Right lobe of liver (tissue), 6 donors: ENCODE data around the gene ERGIC3. TPM values are rescaled to one million over a fixed set of nuclear protein-coding genes. Genes with fewer than 3 reads are reported as not detected.
A peak's percentile ranks its signal among the peaks of the same experiment; 100 is the strongest.

Source experiments
- ATAC-seq, 4 donors: fragments of 200-7000 bp; cut with Tn5 transposase; one replicate each; pipeline ENCODE4 v1.9.1; 2020; ENCODE audit warnings: mild to moderate bottlenecking in 4 of 4, moderate library complexity in 4 of 4
- DNase-seq, 3 donors: peaks; one replicate each; pipeline ENCODE4 v3.0.0-alpha.2; 2020
- H3K27ac ChIP-seq, 3 donors: fragments of 200-600 bp; one replicate each; pipeline ENCODE4 v1.8.0; 2022
- H3K27me3 ChIP-seq, 2 donors: fragments of 200-600 bp; one replicate each; pipeline ENCODE4 v1.8.0; 2022
- H3K36me3 ChIP-seq, 4 donors: fragments of 200-600 bp; sonication (generic) in 1 of 4; one replicate each; pipeline versions ENCODE4 v1.5.1 to v1.8.0; 2017 to 2022; ENCODE audit warnings: control low read depth in 1 of 4
- H3K4me1 ChIP-seq, 4 donors: fragments of 200-600 bp; sonication (generic) in 1 of 4; one replicate each; pipeline versions ENCODE4 v1.5.1 to v1.8.0; 2017 to 2022; ENCODE audit warnings: control low read depth in 1 of 4
- H3K4me3 ChIP-seq, 3 donors: fragments of 200-600 bp; one replicate each; pipeline ENCODE4 v1.8.0; 2022
- H3K9me3 ChIP-seq, 4 donors: fragments of 200-600 bp; sonication (generic) in 1 of 4; one replicate each; pipeline versions ENCODE4 v1.5.1 to v1.8.0; 2017 to 2022; ENCODE audit warnings: control low read depth in 1 of 4
- CTCF ChIP-seq, 4 donors: fragments of 200-600 bp in 3 of 4; fragments of 450-650 bp in 1 of 4; IDR thresholded peaks; one replicate each; pipeline versions ENCODE4 v1.5.1 to v1.8.0; 2016 to 2022; ENCODE audit warnings: antibody characterized with exemption in 4 of 4, mild to moderate bottlenecking in 2 of 4
- POLR2A ChIP-seq: fragments of 450-650 bp; IDR thresholded peaks from one replicate; pipeline ENCODE4 v1.6.1; 2017; ENCODE audit warnings: antibody characterized with exemption, mild to moderate bottlenecking
- WGBS: methylation state at CpG from one replicate; pipeline ENCODE4 v1.1.6; 2018; ENCODE audit warnings: low coverage, low lambda C conversion rate; ENCODE audit not compliant: insufficient coverage; ENCODE audit errors: missing lambda C conversion rate; 5-methylcytosine and 5-hydroxymethylcytosine counted together
- intact Hi-C, 2 donors: fragments of 100-400 bp; cut with DNase I; formaldehyde crosslinking; loops; one replicate each; pipeline versions ENCODE4 v1.11.2 to v1.14.1; 2022
- total RNA-seq, 6 experiments: library from RNA; depleted of rRNA in 2 of 6; stranded (reverse); fragments of >200 nt in 2 of 6; fragmentation: NEBNext Ultra II Directional in 3 of 6; extraction: Animal tissue kit (Norgen Biotek cat#: 25700) in 3 of 6; gene quantifications; one replicate each; pipeline versions ENCODE4 v1.1.0 to v1.2.4, GENCODE V29; 2016 to 2023
- donor health status: DM: no; HTN: yes; CAD: no.
- donor health status: DM: no; HTN: no; CAD: no.
- donor health status: DM: no; HTN: no; CAD: no.
- donor health status: DM: no; HTN: yes; CAD: no.
- donor health status: DM: no; HTN: yes; CAD: no.

Gene ERGIC3
- total RNA-seq, 6 experiments from 2014 or later = 82.7 to 129 (median 112) TPM

GRCh38 chr20:35587436-35587835, 45.6 kb downstream of the ERGIC3 start:
- no peaks in the 10 kb centered on the region for H3K4me1 ChIP-seq
- intact Hi-C loops = no loop called here
- no peak for DNase-seq
- no peaks in the 10 kb centered on the region for H3K9me3 ChIP-seq
- H3K4me3 ChIP-seq = no peak overlapping the region
- no peak for TF ChIP-seq CTCF (IDR thresholded peaks at IDR 0.05)
- TF ChIP-seq POLR2A = no peak
- 28% methylated on average over 2 of the region's 2 CpGs for WGBS
- ATAC-seq = no peak
- H3K27me3 ChIP-seq = no peaks in the 10 kb centered on the region
- no peak overlapping the region for H3K27ac ChIP-seq
- no peaks in the 10 kb centered on the region for H3K36me3 ChIP-seq

GRCh38 chr20:35588397-35588796, 46.5 kb downstream of the ERGIC3 start:
- Histone ChIP-seq H3K9me3 (no peaks in the 10 kb centered on the region), H3K4me1 (no peaks in the 10 kb centered on the region), H3K27me3 (no peaks in the 10 kb centered on the region), H3K36me3 (no peaks in the 10 kb centered on the region), H3K27ac (no peak overlapping the region), H3K4me3 (no peak overlapping the region)
- intact Hi-C loops = no loop called here
- DNase-seq = no peak
- WGBS = 80% methylated on average over 12 of the region's 14 CpGs
- no peak for TF ChIP-seq CTCF (IDR thresholded peaks at IDR 0.05)
- TF ChIP-seq POLR2A = no peak
- no peak for ATAC-seq

GRCh38 chr20:35592339-35592974, 50.6 kb downstream of the ERGIC3 start:
- no peak overlapping the region for H3K4me3 ChIP-seq
- TF ChIP-seq POLR2A = no peak
- no peak for TF ChIP-seq CTCF (IDR thresholded peaks at IDR 0.05)
- no peaks in the 10 kb centered on the region for H3K9me3 ChIP-seq
- DNase-seq = no peak
- no peaks in the 10 kb centered on the region for H3K36me3 ChIP-seq
- no peak overlapping the region for H3K27ac ChIP-seq
- no peaks in the 10 kb centered on the region for H3K4me1 ChIP-seq
- 36% methylated on average over 2 of the region's 2 CpGs for whole genome bisulfite sequencing
- intact Hi-C loops = no loop called here
- ATAC-seq = no peak
- H3K27me3 ChIP-seq = no peaks in the 10 kb centered on the region

GRCh38 chr20:35595456-35595855, 53.6 kb downstream of the ERGIC3 start:
- H3K27me3 ChIP-seq = no peaks in the 10 kb centered on the region
- no peaks in the 10 kb centered on the region for H3K4me1 ChIP-seq
- H3K27ac ChIP-seq = no peak overlapping the region
- no peaks in the 10 kb centered on the region for H3K9me3 ChIP-seq
- no peaks in the 10 kb centered on the region for H3K36me3 ChIP-seq
- DNase-seq = no peak
- TF ChIP-seq POLR2A = no peak
- TF ChIP-seq CTCF (IDR thresholded peaks at IDR 0.05) = no peak
- peak; percentile 35 to 79 (median 53) for ATAC-seq
- 76% methylated on average over 6 of the region's 17 CpGs for WGBS
- H3K4me3 ChIP-seq = no peak overlapping the region
- intact Hi-C loops = no loop called here

- intact Hi-C loops = no loop called here
- H3K4me1 ChIP-seq = peaks cover 0 to 2% (median under 1%) of the 10 kb centered on the region in 4 donors
- TF ChIP-seq POLR2A (no peak), CTCF (IDR thresholded peaks at IDR 0.05) (no peak)
- H3K27me3 ChIP-seq = no peaks in the 10 kb centered on the region
- no peaks in the 10 kb centered on the region for H3K9me3 ChIP-seq
- 79% methylated on average over 7 of the region's 7 CpGs for WGBS
- H3K4me3 ChIP-seq = no peak overlapping the region
- H3K27ac ChIP-seq = no peak overlapping the region
- no peaks in the 10 kb centered on the region for H3K36me3 ChIP-seq
- no peak for ATAC-seq
- DNase-seq = no peak
Observed at GRCh38 chr20:35595901-35596300, 54.0 kb downstream of the ERGIC3 start.
